ENCODE results near the gene MLH3. TPM values are rescaled to one million over a fixed set of nuclear protein-coding genes. Genes with fewer than 3 reads are reported as not detected.

The MLH3 gene
- total RNA-seq, 1 experiment from 2014 or later: 23.0 TPM

- H4K8ac ChIP-seq (replicated peaks; ENCODE audit: insufficient read length, low read depth, low read length): no peak overlapping the region
- H3K9me3 ChIP-seq (ENCODE audit: control insufficient read depth, low read depth, low read length): no peaks in the 10 kb centered on the region
- H2BK5ac ChIP-seq (ENCODE audit: insufficient read length, low read length): no peak overlapping the region
- no peak overlapping the region for H2BK20ac ChIP-seq (ENCODE audit: low read depth, low read length, poor library complexity, severe bottlenecking)
- H3K9ac ChIP-seq (ENCODE audit: extremely low read depth, insufficient read length, low read length): no peak overlapping the region
- H2BK12ac ChIP-seq (ENCODE audit: insufficient read length, low read depth, low read length): no peak overlapping the region
- no peak overlapping the region for H4K91ac ChIP-seq (ENCODE audit: insufficient read length, low read depth, low read length)
- no peak overlapping the region for H3K18ac ChIP-seq (ENCODE audit: insufficient read length, low read depth, low read length)
- H3K27ac ChIP-seq (ENCODE audit: insufficient read length, low read depth, low read length): no peak overlapping the region
- H3K23me2 ChIP-seq (ENCODE audit: insufficient read length, low read depth, low read length, poor library complexity, severe bottlenecking): no peaks in the 10 kb centered on the region
- H2AFZ ChIP-seq (ENCODE audit: low read length): no peak overlapping the region
- no CpG with 5 or more reads among the region's 4 CpGs for WGBS (ENCODE audit: extremely low coverage, insufficient read length, low lambda C conversion rate)
- no peaks in the 10 kb centered on the region for H3K27me3 ChIP-seq (ENCODE audit: insufficient read depth, low read length)
- no peak overlapping the region for H3T11ph ChIP-seq (ENCODE audit: low read length)
- H3K14ac ChIP-seq (ENCODE audit: insufficient read depth, low read length): no peak overlapping the region
- H3K4me2 ChIP-seq (ENCODE audit: insufficient read depth, insufficient read length, low read length): no peak overlapping the region
- H3K4me1 ChIP-seq (ENCODE audit: insufficient read depth, low read length): no peaks in the 10 kb centered on the region
- H4K20me1 ChIP-seq (ENCODE audit: control insufficient read depth, insufficient read depth, insufficient read length): no peaks in the 10 kb centered on the region
- H3K4me3 Mint-ChIP-seq: no peak overlapping the region
- no peak overlapping the region for H3K4ac ChIP-seq (ENCODE audit: low read depth, low read length)
- no peak overlapping the region for H3K56ac ChIP-seq (ENCODE audit: insufficient read length, low read depth, low read length)
- no peaks in the 10 kb centered on the region for H3K79me1 ChIP-seq (ENCODE audit: insufficient read depth, low read depth, low read length, poor library complexity, severe bottlenecking)
- no peak for TF ChIP-seq CTCF (conservative IDR thresholded peaks at IDR 0.05)
- peaks cover 6 to 11% of the 10 kb centered on the region in 2 experiments for H3K4me1 Mint-ChIP-seq
- H2AK5ac ChIP-seq (ENCODE audit: insufficient read length, low read length): no peak overlapping the region
- no peak overlapping the region for H2BK120ac ChIP-seq (ENCODE audit: low read depth, low read length, poor library complexity, severe bottlenecking)
- no peak overlapping the region for H2BK15ac ChIP-seq (ENCODE audit: low read depth, low read length)
- no peaks in the 10 kb centered on the region for H3K36me3 Mint-ChIP-seq (ENCODE audit: insufficient read depth in 1 of 3, low read depth in 3 of 3)
- DNase-seq: no peak
- H3K23ac ChIP-seq (ENCODE audit: insufficient read length, low read depth, low read length): no peak overlapping the region
- H3K9me3 Mint-ChIP-seq: no peaks in the 10 kb centered on the region
- H4K5ac ChIP-seq (ENCODE audit: insufficient read length, low read depth, low read length): no peak overlapping the region
- H3K27me3 Mint-ChIP-seq (ENCODE audit: low read depth): no peaks in the 10 kb centered on the region; the same call in 1 of the 2 replicates
- no peaks in the 10 kb centered on the region for H3K79me2 ChIP-seq (ENCODE audit: insufficient read depth, low read length)
- no peak overlapping the region for H3K27ac Mint-ChIP-seq
Observed at GRCh38 chr14:74964787-74965485, 86.3 kb downstream of the MLH3 start.

Other genes starting within 250 kb of the MLH3 start
- not detected in 2 replicates for gene PROX2, start 175.3 kb downstream of the MLH3 start, total RNA-seq (2021)
- gene DLST, start 169.6 kb downstream of the MLH3 start, total RNA-seq (2021): 116 and 120 TPM in 2 replicates
- 13.8 and 18.8 TPM in 2 replicates for gene RPS6KL1, start 128.2 kb downstream of the MLH3 start, total RNA-seq (2021)
- gene PGF, start 95.9 kb downstream of the MLH3 start, total RNA-seq (2021): 2.3 and 2.8 TPM in 2 replicates
- 48.3 and 53.4 TPM in 2 replicates for gene EIF2B2, start 48.5 kb downstream of the MLH3 start, total RNA-seq (2021)
- 15.5 and 18.9 TPM in 2 replicates for gene ACYP1, start 12.6 kb upstream of the MLH3 start, total RNA-seq (2021)
- 1.4 and 1.5 TPM in 2 replicates for gene ZC2HC1C, start 18.2 kb upstream of the MLH3 start, total RNA-seq (2021)
- 56.5 and 61.4 TPM in 2 replicates for gene NEK9, start 75.6 kb upstream of the MLH3 start, total RNA-seq (2021)
- gene TMED10, start 125.1 kb upstream of the MLH3 start, total RNA-seq (2021): 176 and 180 TPM in 2 replicates
- 28.1 and 33.9 TPM in 2 replicates for gene FOS, start 227.4 kb upstream of the MLH3 start, total RNA-seq (2021)

Data from H9 (cell line).